Colonic mucosa (tissue), 4 donors: ENCODE results near the gene ERO1B. TPM values are rescaled to one million over a fixed set of nuclear protein-coding genes. Genes with fewer than 3 reads are reported as not detected.

ENCODE experiments used
- DNase-seq: peaks from one replicate; pipeline ENCODE4 v3.0.0-alpha.2; 2020
- H3K27ac ChIP-seq: fragments of 200-600 bp; one replicate; pipeline ENCODE4 v1.8.0; 2021
- H3K27me3 ChIP-seq: fragments of 200-600 bp; one replicate; pipeline ENCODE4 v1.8.0; 2021
- H3K36me3 ChIP-seq: fragments of 200-600 bp; one replicate; pipeline ENCODE4 v1.8.0; 2021
- H3K4me1 ChIP-seq: fragments of 200-600 bp; one replicate; pipeline ENCODE4 v1.8.0; 2021; ENCODE audit warnings: mild to moderate bottlenecking
- H3K4me3 ChIP-seq: fragments of 200-600 bp; one replicate; pipeline ENCODE4 v1.8.0; 2021
- H3K9ac ChIP-seq, 2 donors: one replicate each; pipeline ENCODE4 v1.7.0; 2013; ENCODE audit warnings: control low read depth in 2 of 2, low read depth in 2 of 2, low read length in 2 of 2
- H3K9me3 ChIP-seq: fragments of 200-600 bp; one replicate; pipeline ENCODE4 v1.8.0; 2021
- intact Hi-C: fragments of 100-400 bp; cut with DNase I; formaldehyde crosslinking; loops from one replicate; pipeline ENCODE4 v1.14.1; 2022
- total RNA-seq, 2 donors: library from RNA; stranded (reverse); fragmentation: NEBNext Ultra II Directional in 1 of 2; extraction: Animal tissue kit (Norgen Biotek cat#: 25700) in 1 of 2; gene quantifications; one replicate each; pipeline ENCODE4 v1.2.1, GENCODE V29; 2021
- TF ChIP-seq, protein P1 (sequence below): fragments of 200-600 bp; IDR thresholded peaks from one replicate; pipeline ENCODE4 v1.8.0; 2022; ENCODE audit warnings: antibody characterized with exemption, mild to moderate bottlenecking
- donor health status: healthy.
- donor health status: DM: no; HTN: no; CAD: no.
- donor health status: DM: no; HTN: no; CAD: no.

Gene ERO1B
- total RNA-seq, 2 donors from 2014 or later: 2.3 to 2.7 TPM

GRCh38 chr1:236253918-236254637 is 27.7 kb downstream of the ERO1B start:
- Histone ChIP-seq H3K4me1 (no peaks in the 10 kb centered on the region), H3K9me3 (no peaks in the 10 kb centered on the region), H3K36me3 (no peaks in the 10 kb centered on the region), H3K4me3 (no peak overlapping the region), H3K27me3 (no peaks in the 10 kb centered on the region), H3K27ac (no peak overlapping the region), H3K9ac (no peak overlapping the region)
- TF ChIP-seq, protein P1, sequence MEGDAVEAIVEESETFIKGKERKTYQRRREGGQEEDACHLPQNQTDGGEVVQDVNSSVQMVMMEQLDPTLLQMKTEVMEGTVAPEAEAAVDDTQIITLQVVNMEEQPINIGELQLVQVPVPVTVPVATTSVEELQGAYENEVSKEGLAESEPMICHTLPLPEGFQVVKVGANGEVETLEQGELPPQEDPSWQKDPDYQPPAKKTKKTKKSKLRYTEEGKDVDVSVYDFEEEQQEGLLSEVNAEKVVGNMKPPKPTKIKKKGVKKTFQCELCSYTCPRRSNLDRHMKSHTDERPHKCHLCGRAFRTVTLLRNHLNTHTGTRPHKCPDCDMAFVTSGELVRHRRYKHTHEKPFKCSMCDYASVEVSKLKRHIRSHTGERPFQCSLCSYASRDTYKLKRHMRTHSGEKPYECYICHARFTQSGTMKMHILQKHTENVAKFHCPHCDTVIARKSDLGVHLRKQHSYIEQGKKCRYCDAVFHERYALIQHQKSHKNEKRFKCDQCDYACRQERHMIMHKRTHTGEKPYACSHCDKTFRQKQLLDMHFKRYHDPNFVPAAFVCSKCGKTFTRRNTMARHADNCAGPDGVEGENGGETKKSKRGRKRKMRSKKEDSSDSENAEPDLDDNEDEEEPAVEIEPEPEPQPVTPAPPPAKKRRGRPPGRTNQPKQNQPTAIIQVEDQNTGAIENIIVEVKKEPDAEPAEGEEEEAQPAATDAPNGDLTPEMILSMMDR: no peak
- intact Hi-C loops: no loop called here
- DNase-seq: no peak

DNA sequence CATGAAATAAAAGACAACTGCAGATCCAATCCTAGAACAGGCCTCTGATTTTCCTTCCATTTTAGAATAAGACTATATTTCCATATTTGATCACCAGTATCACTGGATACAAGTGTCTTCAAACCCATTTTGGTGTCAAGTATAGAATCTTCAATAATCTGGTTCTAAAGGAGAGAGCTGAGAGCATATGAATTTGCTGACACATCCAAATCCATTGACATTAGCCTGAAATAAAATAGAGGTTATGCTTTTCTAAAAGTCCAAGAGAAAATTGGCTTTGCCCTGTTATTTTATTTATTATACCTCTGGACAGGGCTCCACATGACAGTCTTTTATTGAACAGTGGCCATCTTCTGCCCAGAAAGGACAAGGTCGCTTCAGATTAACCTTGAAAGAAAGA is 28.6 kb downstream of the ERO1B start:
- Histone ChIP-seq H3K4me1 (no peaks in the 10 kb centered on the region), H3K36me3 (no peaks in the 10 kb centered on the region), H3K9me3 (no peaks in the 10 kb centered on the region), H3K4me3 (no peak overlapping the region), H3K27me3 (no peaks in the 10 kb centered on the region), H3K9ac (no peak overlapping the region), H3K27ac (no peak overlapping the region)
- no peak for DNase-seq
- intact Hi-C loops: no loop called here
- TF ChIP-seq, protein P1: no peak

DNA sequence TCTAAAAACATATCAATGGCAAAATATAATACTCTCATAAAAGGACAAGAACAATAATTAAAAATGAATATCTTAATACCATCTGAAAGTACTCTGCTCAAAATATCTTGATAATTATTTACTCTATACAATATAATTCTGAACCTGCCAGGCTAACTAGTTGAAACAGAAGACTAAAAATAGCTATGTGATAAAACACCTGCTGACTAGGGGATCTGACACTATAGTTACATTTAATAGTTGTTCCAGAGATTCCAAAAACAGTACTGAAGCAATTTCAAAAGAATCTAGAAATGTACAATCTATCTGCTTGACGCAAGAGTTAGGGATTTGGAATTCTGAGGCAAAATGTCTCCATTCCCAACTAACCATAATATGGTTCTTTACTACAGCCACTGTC is 30.2 kb downstream of the ERO1B start:
- Histone ChIP-seq H3K9ac (no peak overlapping the region), H3K27ac (no peak overlapping the region), H3K36me3 (no peaks in the 10 kb centered on the region), H3K27me3 (no peaks in the 10 kb centered on the region), H3K4me3 (no peak overlapping the region), H3K4me1 (no peaks in the 10 kb centered on the region), H3K9me3 (no peaks in the 10 kb centered on the region)
- TF ChIP-seq, protein P1: no peak
- DNase-seq: no peak
- intact Hi-C loops: no loop called here

GRCh38 chr1:236247286-236247685 is 34.5 kb downstream of the ERO1B start:
- intact Hi-C loops: no loop called here
- TF ChIP-seq, protein P1: no peak
- Histone ChIP-seq H3K9ac (no peak overlapping the region), H3K27me3 (no peaks in the 10 kb centered on the region), H3K36me3 (no peaks in the 10 kb centered on the region), H3K4me1 (no peaks in the 10 kb centered on the region), H3K9me3 (no peaks in the 10 kb centered on the region), H3K4me3 (no peak overlapping the region), H3K27ac (no peak overlapping the region)
- no peak for DNase-seq

DNA sequence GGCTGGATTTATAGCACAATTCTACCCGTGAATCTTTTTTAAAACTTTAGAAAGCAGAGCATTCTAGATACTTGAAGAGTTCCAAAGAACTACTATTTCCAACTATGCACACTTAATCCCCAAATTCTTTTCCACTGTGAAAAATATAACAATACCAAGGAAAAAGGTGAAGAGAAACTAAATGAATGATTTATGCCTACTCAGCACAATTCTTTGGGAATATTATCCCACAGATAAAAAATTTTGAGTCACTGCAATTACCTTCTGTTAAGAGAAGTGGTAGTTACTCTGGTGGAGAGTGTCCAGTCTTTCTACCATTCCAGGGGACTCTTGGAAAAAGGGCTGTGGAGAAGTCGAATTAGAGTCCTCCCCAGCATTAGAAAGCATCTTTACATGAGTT is 39.2 kb downstream of the ERO1B start:
- H3K4me1 ChIP-seq: no peaks in the 10 kb centered on the region
- intact Hi-C loops: no loop called here
- TF ChIP-seq, protein P1: no peak
- H3K9ac ChIP-seq: no peak overlapping the region
- H3K4me3 ChIP-seq: no peak overlapping the region
- no peak for DNase-seq
- no peaks in the 10 kb centered on the region for H3K9me3 ChIP-seq
- no peak overlapping the region for H3K27ac ChIP-seq
- H3K36me3 ChIP-seq: no peaks in the 10 kb centered on the region
- no peaks in the 10 kb centered on the region for H3K27me3 ChIP-seq
